MCF 10A (cell line): Measurements from ENCODE around the gene MUC16. TPM values are rescaled to one million over a fixed set of nuclear protein-coding genes. Genes with fewer than 3 reads are reported as not detected.

Experiments used
- BruUV-seq: library from RNA; stranded (reverse); fragments of 400-500 nt; replicated peaks from 2 replicates; lab custom pipeline; 2021; lab: Mats Ljungman, UMichigan
- CTCF ChIA-PET: fragments of 300-600 bp; sonication (Branson Sonifier 250); formaldehyde crosslinking; extraction: SDS; loops from one replicate; lab custom pipeline; 2021; ENCODE audit warnings: antibody characterized with exemption, inconsistent platforms; lab: Yijun Ruan, JAX
- POLR2A ChIA-PET: fragments of 300-600, 350-650 bp; sonication (Branson Sonifier 250); formaldehyde crosslinking; extraction: SDS; loops from one replicate; lab custom pipeline; 2020; ENCODE audit warnings: antibody characterized with exemption, inconsistent platforms; lab: Yijun Ruan, JAX
- DNase-seq: peaks from one replicate; pipeline ENCODE4 v3.0.0-alpha.2; 2018; ENCODE audit not compliant: unreplicated experiment
- H3K27ac Mint-ChIP-seq: one replicate; pipeline ENCODE4 v1.8.0; 2022; ENCODE audit warnings: mild to moderate bottlenecking, low read depth, mixed read lengths; ENCODE audit not compliant: unreplicated experiment
- H3K27me3 Mint-ChIP-seq: one replicate; pipeline ENCODE4 v1.8.0; 2022; ENCODE audit warnings: mixed read lengths; ENCODE audit not compliant: insufficient read depth, unreplicated experiment
- H3K36me3 Mint-ChIP-seq: one replicate; pipeline ENCODE4 v1.8.0; 2022; ENCODE audit warnings: mild to moderate bottlenecking, moderate library complexity, mixed read lengths; ENCODE audit not compliant: insufficient read depth, unreplicated experiment
- H3K4me1 Mint-ChIP-seq: one replicate; pipeline ENCODE4 v1.8.0; 2022; ENCODE audit warnings: mixed read lengths; ENCODE audit not compliant: insufficient read depth, unreplicated experiment
- H3K4me3 Mint-ChIP-seq: one replicate; pipeline ENCODE4 v1.8.0; 2022; ENCODE audit warnings: mild to moderate bottlenecking, moderate library complexity, mixed read lengths; ENCODE audit not compliant: unreplicated experiment
- H3K9me3 Mint-ChIP-seq: one replicate; pipeline ENCODE4 v1.8.0; 2022; ENCODE audit warnings: mixed read lengths; ENCODE audit not compliant: unreplicated experiment
- intact Hi-C: fragments of 100-400 bp; cut with micrococcal nuclease; formaldehyde crosslinking; loops from 2 replicates; pipeline ENCODE4 v1.14.1; 2022
- total RNA-seq: library from RNA; stranded (reverse); gene quantifications from 2 replicates; pipeline ENCODE4 v1.2.3, GENCODE V29; 2022
- TF ChIP-seq, protein P1 (sequence below): fragments of 200-600 bp; IDR thresholded peaks from one replicate; pipeline ENCODE4 v1.8.0; 2022; ENCODE audit warnings: antibody characterized with exemption, mild to moderate bottlenecking; ENCODE audit not compliant: unreplicated experiment

MUC16 gene
- total RNA-seq, 1 experiment from 2014 or later: 0.05 TPM

DNA sequence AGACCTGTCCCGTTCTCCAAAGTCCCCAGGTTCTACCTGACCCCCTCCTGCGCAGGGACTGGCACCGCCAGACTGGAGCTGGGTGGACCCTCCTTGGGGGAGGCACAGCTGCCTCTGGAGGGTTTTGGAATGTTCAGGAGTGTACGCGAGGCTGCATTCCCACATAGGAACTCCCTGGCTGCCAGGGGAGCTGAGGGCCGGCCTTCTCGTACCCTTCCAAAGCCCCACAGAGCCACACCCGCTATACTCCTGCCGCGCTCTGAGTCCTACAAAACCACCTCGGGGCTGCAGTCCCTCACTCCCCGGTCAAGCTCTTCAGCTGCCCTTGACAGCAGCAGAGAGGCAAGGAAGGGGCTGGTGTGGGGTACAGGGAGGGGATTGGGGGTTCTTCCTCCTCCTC, 484 bp upstream of the MUC16 start:
- H3K27me3 Mint-ChIP-seq: no peaks in the 10 kb centered on the region
- no peak overlapping the region for H3K4me3 Mint-ChIP-seq
- peaks cover 10% of the 10 kb centered on the region for H3K4me1 Mint-ChIP-seq
- H3K9me3 Mint-ChIP-seq: no peaks in the 10 kb centered on the region
- TF ChIP-seq, protein P1, sequence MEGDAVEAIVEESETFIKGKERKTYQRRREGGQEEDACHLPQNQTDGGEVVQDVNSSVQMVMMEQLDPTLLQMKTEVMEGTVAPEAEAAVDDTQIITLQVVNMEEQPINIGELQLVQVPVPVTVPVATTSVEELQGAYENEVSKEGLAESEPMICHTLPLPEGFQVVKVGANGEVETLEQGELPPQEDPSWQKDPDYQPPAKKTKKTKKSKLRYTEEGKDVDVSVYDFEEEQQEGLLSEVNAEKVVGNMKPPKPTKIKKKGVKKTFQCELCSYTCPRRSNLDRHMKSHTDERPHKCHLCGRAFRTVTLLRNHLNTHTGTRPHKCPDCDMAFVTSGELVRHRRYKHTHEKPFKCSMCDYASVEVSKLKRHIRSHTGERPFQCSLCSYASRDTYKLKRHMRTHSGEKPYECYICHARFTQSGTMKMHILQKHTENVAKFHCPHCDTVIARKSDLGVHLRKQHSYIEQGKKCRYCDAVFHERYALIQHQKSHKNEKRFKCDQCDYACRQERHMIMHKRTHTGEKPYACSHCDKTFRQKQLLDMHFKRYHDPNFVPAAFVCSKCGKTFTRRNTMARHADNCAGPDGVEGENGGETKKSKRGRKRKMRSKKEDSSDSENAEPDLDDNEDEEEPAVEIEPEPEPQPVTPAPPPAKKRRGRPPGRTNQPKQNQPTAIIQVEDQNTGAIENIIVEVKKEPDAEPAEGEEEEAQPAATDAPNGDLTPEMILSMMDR: no peak
- no peak overlapping the region for H3K27ac Mint-ChIP-seq
- POLR2A ChIA-PET: interaction anchor here (0.5 kb wide), 1 partner anchor 602 kb away, joined by 3 read pairs; no protein-coding TSS in a partner anchor
- DNase-seq: no peak
- CTCF ChIA-PET: interaction anchor here (0.5 to 0.9 kb wide), 2 partner anchors 78 to 153 kb away, joined by 3 read pairs; no protein-coding TSS in a partner anchor
- no peaks in the 10 kb centered on the region for H3K36me3 Mint-ChIP-seq
- intact Hi-C loops: no loop called here
- no TSS peak for BruUV-seq

DNA sequence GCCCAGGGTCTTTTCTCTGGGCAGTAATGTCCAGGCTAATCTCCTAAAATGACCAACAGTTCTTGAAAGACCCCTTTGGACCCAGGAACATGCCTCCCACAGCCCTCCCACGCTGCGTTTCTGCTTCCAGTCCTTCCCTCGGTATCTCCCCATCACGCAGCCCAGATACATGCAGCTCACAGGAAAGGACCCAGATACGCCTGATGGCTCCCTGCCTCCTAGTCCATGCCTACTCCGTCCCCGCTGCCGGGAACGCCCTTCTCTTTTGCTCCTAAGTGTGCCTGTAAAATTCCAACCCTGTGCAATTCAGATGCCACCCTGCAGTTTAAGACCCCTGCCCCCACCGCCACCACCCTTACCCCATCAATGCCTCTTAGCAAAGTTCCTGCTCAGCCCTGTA, 778 bp downstream of the MUC16 start:
- H3K36me3 Mint-ChIP-seq: no peaks in the 10 kb centered on the region
- no peaks in the 10 kb centered on the region for H3K27me3 Mint-ChIP-seq
- TF ChIP-seq, protein P1: no peak
- H3K4me3 Mint-ChIP-seq: peak overlapping the region; percentile 48
- no peak overlapping the region for H3K27ac Mint-ChIP-seq
- ChIA-PET POLR2A (interaction anchor here (0.9 kb wide), 1 partner anchor 31 kb away, joined by 3 read pairs; no protein-coding TSS in a partner anchor), CTCF (interaction anchor here (0.5 kb wide), 1 partner anchor 97 kb away, joined by 5 read pairs; no protein-coding TSS in a partner anchor)
- DNase-seq: no peak
- intact Hi-C loops: no loop called here
- peaks cover 10% of the 10 kb centered on the region for H3K4me1 Mint-ChIP-seq
- no TSS peak for BruUV-seq
- H3K9me3 Mint-ChIP-seq: no peaks in the 10 kb centered on the region

DNA sequence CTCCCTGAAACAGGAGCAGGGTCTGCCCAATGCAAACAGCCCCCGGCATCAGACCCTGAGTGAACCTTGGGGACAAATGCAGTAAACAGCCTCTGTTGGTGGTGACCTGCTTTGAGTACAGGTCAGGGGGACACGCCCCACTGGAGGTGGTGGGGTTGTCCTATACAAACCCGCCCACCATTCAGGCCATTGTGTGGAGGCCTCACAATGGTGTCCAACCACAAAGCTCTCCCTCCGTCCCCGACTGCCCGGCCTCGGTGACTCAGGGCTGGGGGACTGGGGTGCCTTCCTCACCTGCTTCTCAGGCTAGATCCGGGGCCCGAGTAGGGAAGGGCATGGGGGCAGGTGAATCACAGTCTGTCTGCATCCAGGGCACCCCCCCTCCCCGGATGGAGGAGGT, 1.5 kb downstream of the MUC16 start:
- ChIA-PET POLR2A (no interaction called here), CTCF (no interaction called here)
- peaks cover 10% of the 10 kb centered on the region for H3K4me1 Mint-ChIP-seq
- BruUV-seq: no TSS peak
- intact Hi-C loops: no loop called here
- H3K27me3 Mint-ChIP-seq: no peaks in the 10 kb centered on the region
- TF ChIP-seq, protein P1: no peak
- no peak overlapping the region for H3K4me3 Mint-ChIP-seq
- no peaks in the 10 kb centered on the region for H3K36me3 Mint-ChIP-seq
- H3K9me3 Mint-ChIP-seq: no peaks in the 10 kb centered on the region
- no peak for DNase-seq
- no peak overlapping the region for H3K27ac Mint-ChIP-seq

DNA sequence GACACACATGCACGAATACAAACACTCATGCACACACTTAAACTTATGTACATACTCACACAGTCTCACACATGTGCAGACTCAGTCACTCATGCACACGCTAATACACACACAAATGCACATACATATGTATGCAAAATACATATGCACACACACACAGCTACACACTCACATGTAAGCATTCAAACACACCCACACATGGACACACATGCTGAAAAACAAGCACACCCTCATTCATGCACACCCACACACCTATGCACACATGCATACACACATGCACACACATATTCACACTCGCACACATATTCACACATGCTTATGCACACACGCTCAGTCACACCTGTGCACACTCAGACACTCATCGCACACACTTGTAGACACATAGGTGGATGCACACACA, 9.3 kb downstream of the MUC16 start:
- POLR2A ChIA-PET: no interaction called here
- CTCF ChIA-PET: no interaction called here
- TF ChIP-seq, protein P1: no peak
- H3K9me3 Mint-ChIP-seq: peaks cover 32% of the 10 kb centered on the region
- intact Hi-C loops: no loop called here
- no peak for DNase-seq
- no peaks in the 10 kb centered on the region for H3K27me3 Mint-ChIP-seq
- H3K4me1 Mint-ChIP-seq: no peaks in the 10 kb centered on the region
- no peak overlapping the region for H3K27ac Mint-ChIP-seq
- H3K4me3 Mint-ChIP-seq: no peak overlapping the region
- no TSS peak for BruUV-seq
- H3K36me3 Mint-ChIP-seq: no peaks in the 10 kb centered on the region
